WI38 (cell line): ENCODE data around the gene DELE1.

Experiments used
- H3K4me3 ChIP-seq: 2 replicates; pipeline ENCODE4 v1.5.1; 2011; ENCODE audit warnings: low read depth, mild to moderate bottlenecking, control low read depth, low read length
- CTCF ChIP-seq: IDR thresholded peaks from 2 replicates; pipeline ENCODE4 v1.5.1; 2012; ENCODE audit warnings: low read depth, mild to moderate bottlenecking, control low read depth, low read length

Gene DELE1

DNA sequence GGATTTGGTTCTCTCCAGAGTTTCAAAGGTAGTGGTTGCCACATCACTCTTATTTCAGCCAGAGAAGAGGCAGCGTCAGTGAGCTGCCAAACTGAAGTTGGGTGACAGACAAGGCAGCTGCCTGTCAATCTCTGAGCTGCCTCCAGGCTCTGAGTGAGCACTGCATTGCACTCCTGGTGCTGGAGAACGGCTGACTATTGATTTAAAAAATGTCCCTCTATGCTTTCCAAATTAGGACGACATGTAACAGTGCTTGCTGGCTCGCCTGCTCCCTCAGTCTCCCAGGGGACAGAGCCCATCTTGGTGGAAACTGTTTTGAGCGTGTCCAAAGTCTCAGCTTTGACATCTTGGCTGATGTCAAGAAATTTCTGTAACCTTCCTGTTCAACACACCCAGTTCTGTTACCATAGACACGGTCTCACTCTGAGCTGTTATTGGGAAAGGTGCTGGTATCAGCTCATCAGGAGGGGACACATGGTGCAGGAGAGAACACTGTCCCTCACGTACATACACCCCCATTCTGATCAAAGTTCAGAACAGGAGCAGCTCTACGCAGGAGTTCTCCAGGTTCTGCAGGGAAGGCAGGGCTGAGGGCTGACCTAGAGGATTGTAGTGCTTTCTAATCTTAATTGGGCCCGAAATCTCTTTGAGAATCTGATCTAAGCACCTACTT, 18.6 kb downstream of the DELE1 start:
- no peak overlapping the region for H3K4me3 ChIP-seq
- no peak for TF ChIP-seq CTCF

- TF ChIP-seq CTCF: no peak
- no peak overlapping the region for H3K4me3 ChIP-seq
Measured at GRCh38 chr5:141944076-141944475, 20.4 kb downstream of the DELE1 start.

DNA sequence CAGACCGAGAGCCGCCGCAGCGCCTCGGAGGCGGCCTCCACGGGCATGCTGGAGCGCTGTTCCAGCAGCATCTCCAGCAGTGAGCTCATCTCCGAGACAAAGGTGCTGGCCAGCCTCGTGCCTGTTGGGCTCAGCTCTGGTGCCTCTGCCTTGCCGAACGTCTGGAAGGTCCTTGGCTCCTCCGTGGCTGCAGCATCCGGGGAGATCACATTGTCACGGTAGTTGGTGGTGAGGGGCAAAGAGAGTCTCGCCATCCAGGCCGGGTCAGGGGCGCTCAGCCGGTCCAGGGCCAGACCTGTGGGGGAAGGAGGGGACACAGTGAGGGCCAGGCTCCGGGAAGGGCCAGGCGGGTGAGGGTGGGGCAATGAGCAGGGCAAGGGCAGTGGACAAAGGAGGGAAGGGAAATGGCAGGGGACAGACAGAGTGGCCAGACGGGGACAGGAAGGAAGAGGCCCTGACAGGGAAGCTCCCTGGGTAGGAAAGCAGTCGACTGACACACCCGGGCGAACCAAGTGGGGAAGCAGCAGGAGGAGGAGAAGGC, 21.9 kb downstream of the DELE1 start:
- H3K4me3 ChIP-seq: no peak overlapping the region
- no peak for TF ChIP-seq CTCF

DNA sequence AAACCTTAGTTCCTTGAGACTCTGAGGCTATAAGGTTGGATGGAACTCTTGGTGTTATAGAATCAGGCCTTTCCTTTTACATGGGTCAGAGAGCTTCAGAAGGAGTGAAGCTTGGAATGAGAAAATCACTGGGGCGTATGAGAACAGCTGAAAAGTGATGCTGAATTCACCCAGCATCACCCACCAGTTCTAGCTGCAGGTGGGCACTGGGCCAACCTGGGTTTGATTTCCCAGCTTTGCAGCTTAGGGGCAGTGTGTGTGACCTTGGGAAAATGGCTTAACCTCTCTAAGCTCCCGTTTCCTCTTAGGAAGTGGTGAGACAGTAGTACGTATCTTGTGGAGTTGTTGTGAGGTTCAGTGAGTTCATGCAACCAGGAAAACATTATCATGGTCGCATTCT, 23.6 kb downstream of the DELE1 start:
- no peak for TF ChIP-seq CTCF
- no peak overlapping the region for H3K4me3 ChIP-seq

- TF ChIP-seq CTCF: no peak
- H3K4me3 ChIP-seq: no peak overlapping the region
Measured at GRCh38 chr5:141948812-141949211, 25.1 kb downstream of the DELE1 start.

GRCh38 chr5:141949511-141949910, 25.8 kb downstream of the DELE1 start:
- no peak for TF ChIP-seq CTCF
- no peak overlapping the region for H3K4me3 ChIP-seq

DNA sequence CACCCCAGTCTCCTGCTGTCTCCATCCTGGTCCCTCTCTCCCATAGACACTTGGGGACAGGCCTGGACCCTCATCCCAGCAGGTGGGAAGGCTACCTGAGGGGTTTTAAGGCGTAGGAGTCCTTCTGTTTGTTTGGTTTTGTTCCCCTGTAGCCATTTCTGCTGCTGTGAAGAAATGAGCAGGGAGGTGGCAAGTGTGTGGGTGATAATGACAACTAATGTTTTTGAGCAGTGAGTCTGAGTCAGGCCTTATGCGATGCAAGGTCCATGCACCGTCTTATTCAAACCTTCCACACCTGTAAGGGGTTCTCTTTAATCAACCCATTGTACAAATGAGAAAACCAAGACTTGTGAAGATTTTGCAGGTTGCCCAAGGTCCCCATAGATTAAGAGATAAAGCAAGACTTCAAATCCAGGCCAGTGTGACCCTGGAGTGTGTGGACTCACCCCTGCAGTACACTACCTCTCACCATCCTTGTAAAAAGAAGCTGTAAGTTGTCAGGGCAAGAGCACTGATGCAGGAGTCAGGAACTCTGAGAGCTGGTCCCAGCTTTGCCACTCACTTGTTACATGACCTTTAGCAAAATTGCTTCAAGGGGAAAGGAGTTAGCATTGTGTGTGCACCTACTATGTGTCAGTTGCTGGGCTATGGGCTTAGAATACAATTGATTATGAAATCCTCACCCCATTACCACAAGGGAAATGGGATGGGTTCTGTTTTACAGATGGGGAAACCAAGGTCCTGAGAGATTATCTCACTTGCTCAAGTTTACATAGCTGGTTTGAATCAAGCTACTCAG, 26.7 kb downstream of the DELE1 start:
- TF ChIP-seq CTCF: no peak
- H3K4me3 ChIP-seq: no peak overlapping the region
